T-cell (primary cell): ENCODE data around the gene RTN4IP1. TPM values are rescaled to one million over a fixed set of nuclear protein-coding genes. Genes with fewer than 3 reads are reported as not detected.
A peak's percentile ranks its signal among the peaks of the same experiment; 100 is the strongest.

Experiments
- ATAC-seq, 4 experiments: fragments of 200-7000 bp in 3 of 4; fragments of 150-1000 bp in 1 of 4; cut with Tn5 transposase; replicated peaks in 1 of 4; 1 replicate in 3 of 4; 2 replicates in 1 of 4; pipeline ENCODE4 v1.10.0; 2021; ENCODE audit warnings: moderate library complexity in 3 of 4, mild to moderate bottlenecking in 2 of 4, moderate number of reproducible peaks in 1 of 4
- CTCF ChIA-PET, 2 donors: fragments of 300-600 bp; sonication (Branson Sonifier 250); formaldehyde crosslinking; loops; one replicate each; lab custom pipeline; 2022; ENCODE audit warnings: antibody characterized with exemption in 2 of 2; lab: Charles Lee
- POLR2A ChIA-PET, 2 donors: fragments of 300-600 bp; sonication (Branson Sonifier 250); formaldehyde crosslinking; loops; one replicate each; lab custom pipeline; 2022; ENCODE audit warnings: antibody characterized with exemption in 2 of 2; lab: Charles Lee
- DNase-seq, 35 experiments: peaks; one replicate each; pipeline versions ENCODE4 v3.0.0 to v3.0.0-alpha.2; 2013 to 2023
- H3K27ac ChIP-seq: one replicate; pipeline ENCODE4 v1.5.1; 2013; ENCODE audit warnings: low read length
- H3K27me3 ChIP-seq, 2 experiments: replicated peaks in 1 of 2; 1 replicate in 1 of 2; 2 replicates in 1 of 2; pipeline versions ENCODE4 v1.6.1 to v1.7.0; 2013; ENCODE audit warnings: low read length in 1 of 2, mixed read lengths in 1 of 2; ENCODE audit not compliant: control insufficient read depth in 2 of 2, insufficient read depth in 2 of 2; ENCODE audit errors: extremely low read depth in 1 of 2
- H3K36me3 ChIP-seq, 2 donors: 1 replicate in 1 of 2; 2 replicates in 1 of 2; pipeline versions ENCODE4 v1.6.1 to v1.7.0; 2013; ENCODE audit warnings: low read length in 1 of 2; ENCODE audit not compliant: control insufficient read depth in 2 of 2, insufficient read depth in 1 of 2; ENCODE audit errors: extremely low read depth in 1 of 2
- H3K4me1 ChIP-seq, 2 experiments: 1 replicate in 1 of 2; 2 replicates in 1 of 2; pipeline versions ENCODE4 v1.6.1 to v1.7.0; 2013; ENCODE audit warnings: low read length in 2 of 2, mixed read lengths in 1 of 2; ENCODE audit not compliant: insufficient read depth in 2 of 2, control insufficient read depth in 1 of 2; ENCODE audit errors: extremely low read depth in 1 of 2
- H3K4me3 ChIP-seq, 2 donors: 1 replicate in 1 of 2; 2 replicates in 1 of 2; pipeline versions ENCODE4 v1.5.1 to v1.7.0; 2013; ENCODE audit warnings: mild to moderate bottlenecking in 2 of 2, low read length in 1 of 2, moderate library complexity in 1 of 2; ENCODE audit not compliant: control insufficient read depth in 1 of 2; ENCODE audit errors: extremely low read depth in 1 of 2
- H3K9me3 ChIP-seq: 2 replicates; pipeline ENCODE4 v1.7.0; 2013
- H3K27ac Mint-ChIP-seq, 2 donors: one replicate each; pipeline ENCODE4 v1.8.0; 2020 to 2021; ENCODE audit warnings: mild to moderate bottlenecking in 2 of 2, mixed read lengths in 2 of 2
- H3K27me3 Mint-ChIP-seq, 2 donors: one replicate each; pipeline ENCODE4 v1.8.0; 2021 to 2022; ENCODE audit warnings: mixed read lengths in 2 of 2
- H3K36me3 Mint-ChIP-seq: one replicate; pipeline ENCODE4 v1.8.0; 2021; ENCODE audit warnings: mixed read lengths
- H3K4me1 Mint-ChIP-seq, 3 donors: one replicate each; pipeline ENCODE4 v1.8.0; 2020 to 2022; ENCODE audit warnings: mixed read lengths in 3 of 3, mild to moderate bottlenecking in 1 of 3
- H3K4me3 Mint-ChIP-seq, 3 donors: one replicate each; pipeline ENCODE4 v1.8.0; 2020 to 2022; ENCODE audit warnings: mild to moderate bottlenecking in 3 of 3, mixed read lengths in 3 of 3, moderate library complexity in 3 of 3
- H3K9me3 Mint-ChIP-seq, 3 donors: one replicate each; pipeline ENCODE4 v1.8.0; 2020 to 2022; ENCODE audit warnings: mixed read lengths in 3 of 3
- WGBS: methylation state at CpG from one replicate; pipeline ENCODE4 v1.1.5; 2013; ENCODE audit warnings: missing lambda C conversion rate; ENCODE audit not compliant: insufficient coverage; 5-methylcytosine and 5-hydroxymethylcytosine counted together
- total RNA-seq, 35 experiments: library from RNA in 6 of 35; stranded (reverse) in 6 of 35; fragments of 120-200 nt in 1 of 35; gene quantifications; one replicate each; pipeline versions ENCODE4 v1.2.1 to v1.2.4 and lab custom pipeline; 2013 to 2026

RTN4IP1 gene
- total RNA-seq, 5 donors from 2014 or later (not counting 1 experiment from before 2014, with no cell fraction given), result 5.2 to 7.6 (median 7.0) TPM

DNA sequence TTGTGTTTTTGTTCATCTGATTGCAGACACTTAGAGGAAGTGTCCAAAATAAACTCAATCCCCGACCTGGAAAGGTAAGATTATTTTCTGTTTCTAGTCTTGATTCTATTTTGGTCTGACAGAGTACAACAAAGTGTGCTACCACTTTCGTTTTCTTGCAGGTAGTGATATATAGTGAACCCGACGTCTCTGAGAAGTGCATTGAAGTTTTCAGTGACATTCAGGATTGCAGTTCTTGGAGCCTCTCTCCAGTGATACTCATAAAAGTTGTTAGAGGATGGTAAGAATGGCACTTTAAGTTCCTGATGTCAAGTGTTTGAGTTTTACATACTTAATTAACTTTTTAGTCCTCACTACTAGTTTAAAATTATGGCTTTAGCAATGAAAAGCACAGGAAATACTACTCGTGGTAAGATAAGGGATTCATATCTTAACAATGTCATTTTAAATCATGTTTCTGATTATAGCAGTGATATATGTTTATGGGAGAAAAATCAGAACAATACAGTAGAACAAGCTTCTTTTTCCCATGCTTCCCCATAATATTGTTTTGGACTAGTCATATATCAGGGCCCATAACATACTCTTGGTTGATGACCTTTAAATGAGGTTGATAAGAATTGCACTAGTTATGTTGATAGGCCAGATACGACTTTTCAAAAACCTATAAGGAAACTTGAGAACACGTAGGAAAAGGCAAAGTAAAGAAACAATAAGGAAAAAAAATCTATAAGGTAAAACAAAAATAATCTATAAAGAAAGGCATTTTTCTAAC is 104.0 kb downstream of the RTN4IP1 start:
- CTCF ChIA-PET, result interaction anchor here (0.7 to 2.9 kb wide), 8 partner anchors 9 to 73 kb away, joined by 3 to 29 read pairs (median 6); no protein-coding TSS in a partner anchor
- Histone ChIP-seq H3K27me3 (no peaks in the 10 kb centered on the region), H3K9me3 (no peaks in the 10 kb centered on the region), H3K36me3 (peaks cover 0 to 33% of the 10 kb centered on the region in 2 donors), H3K27ac (peak overlapping the region; percentile 93), H3K4me1 (peaks cover 17 to 34% of the 10 kb centered on the region in 2 experiments), H3K4me3 (peak overlapping the region; percentile 47 to 74)
- POLR2A ChIA-PET, result interaction anchor here (0.8 to 2.4 kb wide), 8 partner anchors 9 to 34 kb away, joined by 3 to 15 read pairs (median 4); no protein-coding TSS in a partner anchor
- H3K36me3 Mint-ChIP-seq, result peaks cover 36% of the 10 kb centered on the region
- H3K4me3 Mint-ChIP-seq, result peak overlapping the region; percentile 85 to 90 (median 88)
- peak in 1 of 35 experiments; percentile 69 for DNase-seq
- no peaks in the 10 kb centered on the region for H3K27me3 Mint-ChIP-seq
- peak; percentile 28 to 46 (median 38) for ATAC-seq
- no peaks in the 10 kb centered on the region for H3K9me3 Mint-ChIP-seq
- H3K27ac Mint-ChIP-seq, result peak overlapping the region; percentile 95 to 96
- 0% methylated on average over 4 of the region's 7 CpGs for WGBS
- H3K4me1 Mint-ChIP-seq, result peaks cover 71 to 74% (median 71%) of the 10 kb centered on the region in 3 donors

DNA sequence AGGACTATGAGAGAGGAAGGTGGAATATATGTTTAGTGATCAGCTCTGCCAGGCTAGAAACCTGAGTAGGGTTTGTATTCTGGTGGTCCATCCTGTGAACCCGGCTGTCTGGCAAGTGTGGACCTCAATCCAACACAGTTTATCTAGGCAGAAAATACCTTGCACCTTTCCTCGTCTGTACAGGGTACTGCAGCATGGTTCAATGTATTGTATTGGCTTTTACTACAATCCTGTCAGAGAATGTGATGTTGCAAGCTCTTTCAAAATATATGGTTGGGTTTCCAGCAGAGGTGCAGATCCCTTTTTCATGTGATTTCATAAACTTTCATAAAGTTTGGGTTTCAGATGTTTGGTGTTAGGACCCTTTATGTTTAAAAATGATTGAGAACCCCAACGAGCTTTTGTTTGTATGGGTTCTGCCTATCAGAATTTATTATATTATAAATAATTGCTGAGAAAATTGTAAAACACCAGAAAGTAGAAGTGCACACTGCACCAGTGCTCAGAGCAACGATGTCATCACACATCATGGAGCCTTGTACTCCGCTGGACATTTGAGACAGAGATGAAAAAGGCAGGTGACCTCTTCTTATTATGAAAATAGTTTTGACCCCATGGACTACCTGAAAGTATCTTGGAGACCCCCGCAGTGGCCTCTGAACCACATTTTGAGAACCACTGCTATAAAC is 106.6 kb downstream of the RTN4IP1 start:
- ChIA-PET CTCF (interaction anchor here (0.5 to 4.5 kb wide), 10 partner anchors 11 to 161 kb away, joined by 3 to 75 read pairs (median 4); no protein-coding TSS in a partner anchor), POLR2A (interaction anchor here (0.6 to 3.4 kb wide), 11 partner anchors 8 to 39 kb away, joined by 3 to 20 read pairs (median 5); no protein-coding TSS in a partner anchor)
- Mint-ChIP-seq H3K4me3 (peak overlapping the region; percentile 88 to 94 (median 90)), H3K9me3 (no peaks in the 10 kb centered on the region), H3K27me3 (no peaks in the 10 kb centered on the region), H3K36me3 (peaks cover 16% of the 10 kb centered on the region), H3K27ac (peak overlapping the region; percentile 96 to 97), H3K4me1 (peaks cover 76 to 85% (median 76%) of the 10 kb centered on the region in 3 donors)
- Histone ChIP-seq H3K4me1 (peaks cover 40 to 55% of the 10 kb centered on the region in 2 experiments), H3K27me3 (no peaks in the 10 kb centered on the region), H3K4me3 (peak overlapping the region; percentile 74 to 84), H3K36me3 (peaks cover 0 to 12% of the 10 kb centered on the region in 2 donors), H3K9me3 (no peaks in the 10 kb centered on the region), H3K27ac (peak overlapping the region; percentile 93)
- peak in 1 of 35 experiments; percentile 45 for DNase-seq
- ATAC-seq, result no peak
- WGBS, result no CpG with 5 or more reads among the region's 6 CpGs

Other genes starting within 250 kb of the RTN4IP1 start
- gene QRSL1, start 80 bp upstream of the RTN4IP1 start, total RNA-seq, result 10 to 100 TPM in 3 of 5 donors, 1 to 10 TPM in 2; 7.6 to 13.8 (median 12.3) TPM